Neutrophil (primary cell): ENCODE measurements around the gene LZTR1.

ENCODE experiments used
- H3K27ac ChIP-seq: fragments of 200-600 bp; sonication (generic); 2 replicates; pipeline ENCODE4 v1.5.1; 2016; ENCODE audit warnings: mild to moderate bottlenecking, moderate library complexity
- H3K27me3 ChIP-seq: fragments of 200-600 bp; sonication (generic); 2 replicates; pipeline ENCODE4 v1.6.0; 2016; ENCODE audit warnings: mild to moderate bottlenecking
- H3K36me3 ChIP-seq: fragments of 200-600 bp; sonication (generic); 2 replicates; pipeline ENCODE4 v1.5.1; 2017
- H3K4me1 ChIP-seq, 2 experiments: fragments of 200-600 bp in 1 of 2; sonication (generic) in 1 of 2; 1 replicate in 1 of 2; 2 replicates in 1 of 2; pipeline versions ENCODE4 v1.5.1 to v1.6.1; 2013 to 2016; ENCODE audit warnings: low read depth in 1 of 2, low read length in 1 of 2, mild to moderate bottlenecking in 1 of 2, moderate library complexity in 1 of 2; ENCODE audit not compliant: control insufficient read depth in 1 of 2, insufficient read depth in 1 of 2
- H3K4me3 ChIP-seq, 2 experiments: fragments of 200-600 bp in 1 of 2; sonication (generic) in 1 of 2; 1 replicate in 1 of 2; 2 replicates in 1 of 2; pipeline ENCODE4 v1.5.1; 2013 to 2016; ENCODE audit warnings: low read depth in 1 of 2, low read length in 1 of 2, mild to moderate bottlenecking in 1 of 2, moderate library complexity in 1 of 2
- H3K9me3 ChIP-seq: fragments of 200-600 bp; sonication (generic); 2 replicates; pipeline ENCODE4 v1.5.1; 2016
- TF ChIP-seq, protein P1 (sequence below): fragments of 200-600 bp; sonication (generic); IDR thresholded peaks from 2 replicates; pipeline ENCODE4 v1.5.1; 2016; ENCODE audit warnings: antibody characterized with exemption

The LZTR1 gene

DNA sequence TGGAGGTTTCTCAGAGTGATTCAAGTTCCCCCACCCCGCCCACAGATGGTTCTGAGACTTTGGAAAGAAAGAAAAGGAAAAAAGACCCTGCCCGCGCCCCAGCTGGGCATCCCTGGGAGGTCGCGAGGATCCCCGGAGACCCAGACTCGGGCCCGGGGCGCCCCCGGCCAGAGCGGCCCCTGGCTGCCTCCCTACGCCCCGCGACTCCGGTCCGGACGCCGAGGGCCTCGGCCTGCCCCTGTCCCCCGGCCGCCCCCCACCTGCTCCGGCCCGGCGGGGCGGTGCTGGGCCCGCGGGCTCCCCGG is 17.3 kb upstream of the LZTR1 start:
- TF ChIP-seq, protein P1, sequence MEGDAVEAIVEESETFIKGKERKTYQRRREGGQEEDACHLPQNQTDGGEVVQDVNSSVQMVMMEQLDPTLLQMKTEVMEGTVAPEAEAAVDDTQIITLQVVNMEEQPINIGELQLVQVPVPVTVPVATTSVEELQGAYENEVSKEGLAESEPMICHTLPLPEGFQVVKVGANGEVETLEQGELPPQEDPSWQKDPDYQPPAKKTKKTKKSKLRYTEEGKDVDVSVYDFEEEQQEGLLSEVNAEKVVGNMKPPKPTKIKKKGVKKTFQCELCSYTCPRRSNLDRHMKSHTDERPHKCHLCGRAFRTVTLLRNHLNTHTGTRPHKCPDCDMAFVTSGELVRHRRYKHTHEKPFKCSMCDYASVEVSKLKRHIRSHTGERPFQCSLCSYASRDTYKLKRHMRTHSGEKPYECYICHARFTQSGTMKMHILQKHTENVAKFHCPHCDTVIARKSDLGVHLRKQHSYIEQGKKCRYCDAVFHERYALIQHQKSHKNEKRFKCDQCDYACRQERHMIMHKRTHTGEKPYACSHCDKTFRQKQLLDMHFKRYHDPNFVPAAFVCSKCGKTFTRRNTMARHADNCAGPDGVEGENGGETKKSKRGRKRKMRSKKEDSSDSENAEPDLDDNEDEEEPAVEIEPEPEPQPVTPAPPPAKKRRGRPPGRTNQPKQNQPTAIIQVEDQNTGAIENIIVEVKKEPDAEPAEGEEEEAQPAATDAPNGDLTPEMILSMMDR, result no peak
- no peaks in the 10 kb centered on the region for H3K9me3 ChIP-seq
- peaks cover 6 to 18% of the 10 kb centered on the region in 2 experiments for H3K4me1 ChIP-seq
- H3K27me3 ChIP-seq, result peaks cover 37% of the 10 kb centered on the region
- H3K27ac ChIP-seq, result no peak overlapping the region
- no peak overlapping the region for H3K4me3 ChIP-seq
- no peaks in the 10 kb centered on the region for H3K36me3 ChIP-seq

DNA sequence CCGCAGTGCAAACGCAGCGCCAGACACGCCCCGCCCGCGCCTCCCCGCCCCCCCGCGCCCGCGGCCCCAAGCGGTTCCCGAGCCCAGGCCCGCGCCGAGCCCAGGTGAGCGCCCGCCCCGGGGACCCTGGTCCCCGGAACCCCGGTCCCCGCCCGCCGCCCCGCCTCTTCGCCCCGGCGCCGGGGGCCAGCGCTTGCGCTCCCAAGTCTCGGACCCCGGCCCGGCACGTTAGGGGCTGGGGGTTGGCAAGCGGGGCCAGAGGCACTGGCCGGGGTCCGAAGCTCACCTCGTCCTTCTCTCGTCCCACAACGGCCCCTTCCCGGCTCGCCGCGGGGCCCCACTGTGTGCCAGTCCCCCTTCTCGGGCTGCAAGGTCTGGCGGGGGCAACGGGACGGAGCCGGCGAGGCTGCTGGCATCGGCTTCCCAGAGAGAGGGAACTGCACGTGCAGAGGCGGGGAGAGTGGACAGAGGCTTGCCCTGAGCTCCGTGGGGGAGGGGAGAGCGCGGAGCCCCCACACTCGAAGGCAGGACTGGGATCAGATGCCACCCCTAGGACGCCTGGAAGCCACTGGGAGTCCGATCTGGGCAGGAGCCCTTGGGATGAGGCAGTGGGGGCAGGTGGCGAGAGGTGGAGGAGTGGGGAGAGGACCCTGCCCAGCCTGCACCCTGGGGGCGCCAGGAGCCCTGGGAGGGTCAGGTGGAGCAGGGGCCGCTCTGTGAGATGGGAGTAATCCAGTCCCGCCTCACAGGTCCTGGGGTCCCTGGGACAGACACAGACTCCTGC is 16.8 kb upstream of the LZTR1 start:
- Histone ChIP-seq H3K4me3 (peak overlapping the region in 1 of 2 experiments; percentile 35), H3K27me3 (peaks cover 37% of the 10 kb centered on the region)
- TF ChIP-seq, protein P1, result no peak

DNA sequence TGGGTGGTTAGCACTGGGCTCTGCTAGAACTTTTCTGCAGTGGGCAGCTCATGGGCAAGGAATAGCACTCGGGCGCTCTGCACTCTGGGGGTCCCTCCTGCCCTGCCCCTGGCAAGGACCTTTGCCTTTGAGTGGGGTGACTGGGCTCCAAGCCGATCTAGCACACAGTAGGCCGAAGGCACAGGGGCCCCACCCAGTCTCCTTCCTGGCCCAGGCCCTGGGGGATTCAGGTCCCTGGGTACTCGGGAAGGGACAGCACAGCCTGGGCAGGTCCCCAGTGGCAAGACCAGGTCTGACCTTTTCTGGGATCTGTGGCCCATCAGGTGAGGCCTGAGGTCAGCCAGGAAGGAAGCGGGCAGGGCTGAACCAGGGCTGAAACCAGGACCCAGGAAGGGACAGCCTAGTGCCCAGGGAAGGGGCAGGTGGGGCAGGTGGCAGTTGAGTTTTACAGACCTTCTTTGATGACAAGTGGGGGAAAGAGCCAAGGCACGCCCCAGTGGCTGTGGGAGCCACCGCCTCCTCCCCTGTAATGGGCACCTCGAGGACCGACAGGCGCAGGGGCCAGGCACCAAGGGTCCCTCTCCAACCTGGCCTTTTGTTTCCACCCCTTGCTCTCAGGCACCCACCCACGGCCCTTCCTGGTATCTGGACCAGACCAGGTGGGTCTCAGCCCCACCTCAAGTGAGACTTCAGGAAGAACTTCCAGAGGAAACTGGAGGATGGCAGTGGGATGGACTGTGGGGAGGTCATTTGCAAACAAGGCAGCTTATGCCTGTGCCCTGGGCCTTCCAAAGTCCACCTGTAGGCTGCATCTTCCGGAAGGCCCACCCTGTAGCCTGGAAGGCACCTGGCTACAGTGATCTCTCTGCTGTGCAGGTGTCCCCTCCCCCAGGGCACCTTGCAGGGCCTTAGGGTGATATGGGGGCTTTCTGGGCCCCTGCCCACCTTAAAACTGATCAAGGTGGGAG is 15.9 kb upstream of the LZTR1 start:
- H3K27me3 ChIP-seq, result peaks cover 37% of the 10 kb centered on the region
- no peak overlapping the region for H3K27ac ChIP-seq
- TF ChIP-seq, protein P1, result no peak
- no peaks in the 10 kb centered on the region for H3K9me3 ChIP-seq
- peaks cover 6 to 18% of the 10 kb centered on the region in 2 experiments for H3K4me1 ChIP-seq
- no peak overlapping the region for H3K4me3 ChIP-seq
- no peaks in the 10 kb centered on the region for H3K36me3 ChIP-seq

More for the DNA sequence above, 16.8 kb upstream of the LZTR1 start:
- Histone ChIP-seq H3K36me3 (no peaks in the 10 kb centered on the region), H3K27ac (no peak overlapping the region), H3K9me3 (no peaks in the 10 kb centered on the region), H3K4me1 (peaks cover 6 to 18% of the 10 kb centered on the region in 2 experiments)

DNA sequence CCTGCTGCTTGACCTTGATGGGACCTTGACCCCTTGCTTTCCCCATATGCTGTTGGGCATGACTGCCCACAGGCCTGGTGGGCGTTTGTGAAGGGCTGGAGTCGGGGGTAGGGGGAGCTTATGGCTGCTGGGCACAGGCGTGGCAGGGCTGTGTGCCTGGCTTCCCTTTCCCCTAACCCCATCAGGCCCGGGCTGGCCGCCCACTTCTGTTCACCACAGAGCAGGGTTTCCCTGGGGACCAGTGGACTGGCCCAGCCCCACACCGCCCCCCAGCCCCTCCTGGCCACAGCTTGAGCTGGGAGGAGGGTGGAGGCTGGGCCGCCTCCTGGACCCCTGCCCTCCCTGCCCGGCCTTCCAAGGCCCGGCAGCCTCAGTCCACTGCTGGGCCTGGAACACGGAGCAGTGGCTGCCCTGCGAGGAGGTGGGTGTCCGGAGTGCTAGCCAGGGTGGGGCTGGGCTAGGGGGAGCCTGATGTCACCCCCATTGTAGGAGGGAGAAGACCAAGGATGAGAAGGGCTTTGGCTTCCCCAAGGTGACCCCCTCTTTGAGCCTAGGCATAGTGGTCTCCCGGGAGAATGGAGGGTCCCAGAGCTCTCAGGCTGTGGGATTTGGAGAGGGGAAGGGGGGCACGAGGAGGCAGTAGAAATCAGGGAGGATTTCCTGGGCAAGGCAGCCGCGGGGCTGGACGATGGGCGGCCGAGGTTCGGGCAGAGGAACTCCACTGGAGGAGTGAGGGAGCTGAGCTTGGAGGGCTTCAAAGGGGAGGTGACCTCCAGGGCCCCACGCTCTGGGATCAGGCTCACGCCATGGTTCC is 15.0 kb upstream of the LZTR1 start, which contains the start of gene AIFM3:
AIFM3 (plus strand) TSS at position 373 of the 814 bp plus-strand sequence. CDS start 690 bp downstream, outside the sequence.
- TF ChIP-seq, protein P1, result no peak
- Histone ChIP-seq H3K36me3 (no peaks in the 10 kb centered on the region), H3K4me1 (peaks cover 6 to 14% of the 10 kb centered on the region in 2 experiments), H3K4me3 (no peak within 1 kb of the TSS), H3K27ac (no peak within 1 kb of the TSS), H3K9me3 (no peaks in the 10 kb centered on the region), H3K27me3 (peaks cover 37% of the 10 kb centered on the region)

- TF ChIP-seq, protein P1, result no peak
- Histone ChIP-seq H3K36me3 (no peaks in the 10 kb centered on the region), H3K27me3 (peaks cover 37% of the 10 kb centered on the region), H3K4me1 (peaks cover 6 to 14% of the 10 kb centered on the region in 2 experiments), H3K27ac (no peak overlapping the region), H3K4me3 (no peak overlapping the region), H3K9me3 (no peaks in the 10 kb centered on the region)
Measured at GRCh38 chr22:20967697-20968211, 14.3 kb upstream of the LZTR1 start.
